GM13976 (cell line): ENCODE results near the gene SV2C.
A peak's percentile ranks its signal among the peaks of the same experiment; 100 is the strongest.

ENCODE experiments used
- DNase-seq: peaks from one replicate; pipeline ENCODE4 v3.0.0; 2012; ENCODE audit warnings: low spot score
- in situ Hi-C: fragments of 300-500 bp; cut with MboI; formaldehyde crosslinking; loops from one replicate; pipeline ENCODE4 v1.12.0; 2022; ENCODE audit warnings: low sequenced_read_pairs, mixed read lengths, inconsistent platforms; ENCODE audit not compliant: unreplicated experiment
- TF ChIP-seq, protein P1 (sequence below): IDR thresholded peaks from 2 replicates; pipeline ENCODE4 v1.5.1; 2012; ENCODE audit warnings: borderline replicate concordance, mild to moderate bottlenecking; ENCODE audit not compliant: insufficient read depth; ENCODE audit errors: extremely low read depth, missing control alignments, control extremely low read depth

The SV2C gene

DNA sequence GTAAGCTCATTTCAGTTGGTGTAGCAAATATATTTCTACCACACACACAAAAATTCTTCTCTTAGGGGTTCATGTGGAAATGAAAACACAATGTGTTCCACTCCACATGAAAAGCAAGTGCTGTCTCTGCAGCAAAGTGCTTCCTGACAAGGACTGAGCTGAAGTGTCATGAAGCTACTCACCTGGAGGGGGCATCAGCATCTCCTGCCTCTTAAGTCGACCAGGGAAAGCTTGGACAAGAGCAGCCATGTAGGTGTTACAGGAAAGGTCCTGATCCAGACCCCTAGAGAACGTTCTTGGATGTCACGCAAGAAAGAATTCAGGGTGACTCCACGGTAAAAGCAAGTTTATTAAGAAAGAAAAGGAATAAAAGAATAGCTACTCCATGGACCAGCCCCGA is 62.8 kb downstream of the SV2C start:
- in situ Hi-C loops, result no loop called here
- TF ChIP-seq, protein P1, sequence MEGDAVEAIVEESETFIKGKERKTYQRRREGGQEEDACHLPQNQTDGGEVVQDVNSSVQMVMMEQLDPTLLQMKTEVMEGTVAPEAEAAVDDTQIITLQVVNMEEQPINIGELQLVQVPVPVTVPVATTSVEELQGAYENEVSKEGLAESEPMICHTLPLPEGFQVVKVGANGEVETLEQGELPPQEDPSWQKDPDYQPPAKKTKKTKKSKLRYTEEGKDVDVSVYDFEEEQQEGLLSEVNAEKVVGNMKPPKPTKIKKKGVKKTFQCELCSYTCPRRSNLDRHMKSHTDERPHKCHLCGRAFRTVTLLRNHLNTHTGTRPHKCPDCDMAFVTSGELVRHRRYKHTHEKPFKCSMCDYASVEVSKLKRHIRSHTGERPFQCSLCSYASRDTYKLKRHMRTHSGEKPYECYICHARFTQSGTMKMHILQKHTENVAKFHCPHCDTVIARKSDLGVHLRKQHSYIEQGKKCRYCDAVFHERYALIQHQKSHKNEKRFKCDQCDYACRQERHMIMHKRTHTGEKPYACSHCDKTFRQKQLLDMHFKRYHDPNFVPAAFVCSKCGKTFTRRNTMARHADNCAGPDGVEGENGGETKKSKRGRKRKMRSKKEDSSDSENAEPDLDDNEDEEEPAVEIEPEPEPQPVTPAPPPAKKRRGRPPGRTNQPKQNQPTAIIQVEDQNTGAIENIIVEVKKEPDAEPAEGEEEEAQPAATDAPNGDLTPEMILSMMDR, result peak; percentile 15
- DNase-seq, result peak; percentile 21

- TF ChIP-seq, protein P1, result no peak
- in situ Hi-C loops, result no loop called here
- no peak for DNase-seq
Observed at GRCh38 chr5:76149636-76150035, 66.5 kb downstream of the SV2C start.

DNA sequence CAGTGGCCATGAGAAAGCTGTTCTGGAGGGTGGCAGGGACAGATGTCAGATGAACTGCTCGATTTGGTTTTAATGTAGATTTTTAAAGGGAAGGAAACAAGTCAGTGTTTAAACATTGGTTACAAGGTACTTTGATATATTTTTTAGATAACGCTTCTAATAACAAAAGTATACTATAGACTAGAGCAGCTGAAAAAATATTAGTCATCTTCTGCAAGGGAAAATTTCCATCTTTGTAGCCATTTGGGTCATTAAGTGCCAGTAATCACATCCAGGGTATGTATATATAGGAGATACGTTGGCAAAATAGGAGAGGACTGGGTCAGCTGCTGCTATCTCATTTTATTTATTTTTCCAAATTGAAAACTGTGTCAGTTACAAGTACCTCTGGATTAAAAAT is 69.0 kb downstream of the SV2C start:
- in situ Hi-C loops, result no loop called here
- no peak for DNase-seq
- TF ChIP-seq, protein P1, result no peak

GRCh38 chr5:76152700-76153099 is 69.5 kb downstream of the SV2C start:
- in situ Hi-C loops, result no loop called here
- TF ChIP-seq, protein P1, result no peak
- no peak for DNase-seq

GRCh38 chr5:76153271-76153670 is 70.1 kb downstream of the SV2C start:
- TF ChIP-seq, protein P1, result no peak
- no peak for DNase-seq
- in situ Hi-C loops, result no loop called here

DNA sequence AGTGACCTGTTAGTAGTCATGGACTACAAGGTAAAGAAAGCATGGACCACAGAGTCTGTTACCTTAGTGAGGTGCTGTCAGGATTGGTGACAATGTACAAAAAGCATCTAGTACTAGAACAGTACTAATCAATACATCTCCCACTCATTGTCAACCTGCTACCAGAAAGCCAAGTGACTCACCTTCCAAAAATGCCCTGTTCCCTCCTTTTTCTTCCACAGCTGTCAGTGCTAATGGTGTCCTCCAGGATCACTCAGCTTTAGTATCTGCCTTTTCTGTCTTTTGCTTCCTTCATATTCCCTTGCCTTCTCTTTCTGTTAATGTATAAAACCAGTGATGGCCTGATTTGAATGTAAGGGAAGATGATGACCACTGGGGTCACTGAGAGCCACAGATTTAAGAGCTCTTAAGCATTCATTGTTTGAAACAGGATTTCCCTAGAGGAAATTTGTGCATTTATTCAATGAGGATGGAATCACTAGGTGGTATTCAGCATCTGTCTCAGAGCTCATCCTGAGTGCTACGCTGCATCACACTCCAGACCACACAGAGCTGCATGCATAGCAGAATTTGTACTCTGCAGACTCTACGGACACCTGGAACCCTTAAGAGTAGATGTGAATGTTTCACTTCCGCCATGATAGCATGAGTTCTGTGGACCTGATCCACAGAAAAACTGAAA is 71.0 kb downstream of the SV2C start:
- in situ Hi-C loops, result no loop called here
- TF ChIP-seq, protein P1, result no peak

More for the DNA sequence above, 71.0 kb downstream of the SV2C start:
- no peak for DNase-seq
